Left lobe of liver (tissue), 2 donors: ENCODE data around the gene DHX15. TPM values are rescaled to one million over a fixed set of nuclear protein-coding genes. Genes with fewer than 3 reads are reported as not detected.
"Not testable (repeated sequence)": the region's sequence is repeated elsewhere in the genome, so short reads cannot be mapped to it uniquely, and the experiment has no call there.

Experiments
- ATAC-seq: fragments of 200-7000 bp; cut with Tn5 transposase; one replicate; pipeline ENCODE4 v1.9.1; 2020; ENCODE audit warnings: mild to moderate bottlenecking, moderate library complexity
- DNase-seq: peaks from one replicate; pipeline ENCODE4 v3.0.0-alpha.2; 2020; ENCODE audit warnings: low spot score
- total RNA-seq: library from RNA; stranded (reverse); gene quantifications from one replicate; pipeline ENCODE4 v1.2.1, GENCODE V29; 2021
- donor health status: DM: no; HTN: no; CAD: no; lungs with moderate emphysema.
- donor health status: DM: no; HTN: yes; CAD: no.

The DHX15 gene
- total RNA-seq, 1 donor from 2014 or later, result 29.2 TPM

DNA sequence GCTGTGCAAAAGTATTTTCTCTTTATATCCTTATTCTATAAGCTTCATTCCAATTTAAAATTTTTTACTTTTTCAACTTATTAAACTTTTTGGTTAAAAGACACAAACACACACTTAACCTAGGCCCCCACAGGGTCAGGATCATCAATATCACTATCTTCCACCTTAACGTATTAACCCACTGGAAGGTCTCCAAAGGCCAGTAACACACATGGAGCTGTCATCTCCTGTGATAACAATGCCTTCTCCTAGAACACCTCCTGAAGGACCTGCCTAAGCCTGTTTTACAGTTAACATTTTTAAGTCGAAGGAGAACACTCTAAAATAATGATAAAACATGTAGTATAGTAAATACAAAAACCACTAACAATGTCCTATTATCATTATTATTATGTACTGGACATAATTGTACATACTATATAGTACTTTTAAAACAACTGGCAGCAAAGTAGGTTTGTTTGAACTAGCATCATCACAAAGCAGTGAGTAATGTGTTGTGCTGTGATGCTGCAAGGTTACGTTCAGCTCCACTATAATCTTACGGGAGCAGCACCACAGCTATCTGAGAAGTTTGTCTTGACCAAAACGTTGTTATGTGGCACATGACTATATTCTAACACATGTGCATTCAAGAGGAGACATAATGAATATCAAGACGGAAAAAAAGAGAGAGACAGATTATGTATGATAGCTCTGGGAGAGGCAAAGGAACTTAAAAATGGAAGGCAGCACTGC lies 33.7 kb downstream of the DHX15 start:
- ATAC-seq (no peak), DNase-seq (no peak)

DNA sequence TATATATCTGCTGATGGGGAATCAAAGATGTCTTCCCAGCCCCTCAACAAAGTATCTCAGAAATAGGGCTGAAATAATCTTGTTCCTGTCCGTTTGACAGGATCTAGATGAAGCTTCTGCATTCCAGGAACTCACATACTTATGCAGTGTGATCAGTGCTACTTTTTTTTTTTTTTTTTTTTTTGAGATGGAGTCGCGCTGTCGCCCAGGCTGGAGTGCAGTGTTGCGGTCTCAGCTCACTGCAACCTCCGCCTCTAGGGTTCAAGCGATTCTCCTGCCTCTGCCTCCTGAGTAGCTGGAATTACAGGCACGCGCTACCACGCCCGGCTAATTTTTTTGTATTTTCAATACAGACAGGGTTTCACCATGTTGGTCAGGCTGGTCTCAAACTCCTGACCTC lies 36.4 kb downstream of the DHX15 start:
- no peak for DNase-seq
- no peak for ATAC-seq

GRCh38 chr4:24544208-24544988 lies 40.0 kb downstream of the DHX15 start:
- no peak for DNase-seq
- ATAC-seq, result no peak

- DNase-seq (no peak), ATAC-seq (no peak)
These were observed 47.3 kb downstream of the DHX15 start for GRCh38 chr4:24537025-24537424.

DNA sequence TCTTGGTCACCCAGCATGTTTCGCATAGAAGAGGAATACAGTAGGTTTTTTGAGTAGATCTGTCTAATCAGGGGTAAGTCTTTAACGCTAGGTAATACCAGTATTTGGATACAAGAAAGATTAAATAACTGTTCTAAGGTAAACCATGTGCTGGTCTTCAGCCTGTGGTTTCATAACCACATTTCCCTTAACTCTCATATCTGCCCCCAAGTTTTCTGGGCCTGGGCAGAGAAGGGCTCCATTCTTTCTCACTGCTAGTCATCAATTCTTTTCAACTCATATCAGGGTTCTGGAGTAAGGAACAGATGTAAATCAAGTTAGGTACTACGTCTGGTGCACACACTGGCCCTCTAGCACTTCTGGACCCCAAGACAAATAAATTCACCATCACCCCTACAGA lies 49.0 kb downstream of the DHX15 start:
- no peak for DNase-seq
- no peak for ATAC-seq

GRCh38 chr4:24533364-24533763 lies 51.0 kb downstream of the DHX15 start:
- ATAC-seq, result no peak
- DNase-seq, result no peak

- no peak for ATAC-seq
- DNase-seq, result no peak
These were observed 54.8 kb downstream of the DHX15 start for GRCh38 chr4:24529555-24529954.

DNA sequence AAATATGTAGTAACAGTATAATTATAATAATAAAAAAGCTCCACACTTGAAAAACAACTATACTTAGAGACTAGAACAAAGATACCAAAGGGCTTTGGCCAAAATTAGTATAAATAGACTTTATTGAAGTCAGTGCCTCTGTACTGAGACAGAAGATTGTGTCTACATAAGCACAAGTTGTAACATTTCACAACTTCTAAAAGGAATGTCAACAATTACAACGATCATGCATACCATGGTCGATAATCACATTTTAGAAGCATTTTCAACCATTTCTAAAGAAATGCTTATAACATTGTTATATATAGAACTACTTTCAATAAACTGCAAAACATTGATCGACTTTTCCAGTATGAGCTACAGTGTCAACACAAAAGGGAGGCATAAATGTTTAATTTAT lies 57.0 kb downstream of the DHX15 start:
- DNase-seq (no peak), ATAC-seq (peak; percentile 30)

DNA sequence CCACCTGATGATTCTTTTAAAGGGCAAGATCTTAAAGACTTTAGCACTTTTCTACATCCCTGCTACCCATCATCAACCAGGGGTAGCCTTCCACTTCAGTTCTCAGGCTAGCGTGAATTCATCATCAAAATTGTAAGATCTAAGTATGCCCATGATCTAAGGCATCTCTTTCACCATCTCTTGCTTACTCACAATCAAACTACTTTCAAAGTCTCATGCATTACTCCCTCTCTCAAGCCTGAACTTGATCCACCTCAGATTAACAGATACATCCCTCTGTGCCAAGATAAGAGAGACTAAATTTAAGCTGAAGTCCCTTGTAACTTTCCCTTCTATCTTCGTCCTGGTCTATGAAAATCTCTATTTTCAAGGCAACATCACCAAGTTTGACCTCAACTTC lies 62.8 kb downstream of the DHX15 start:
- no peak for ATAC-seq
- DNase-seq, result no peak

- ATAC-seq (peak; percentile 22), DNase-seq (no peak)
These were observed 64.7 kb downstream of the DHX15 start for GRCh38 chr4:24519649-24520048.

DNA sequence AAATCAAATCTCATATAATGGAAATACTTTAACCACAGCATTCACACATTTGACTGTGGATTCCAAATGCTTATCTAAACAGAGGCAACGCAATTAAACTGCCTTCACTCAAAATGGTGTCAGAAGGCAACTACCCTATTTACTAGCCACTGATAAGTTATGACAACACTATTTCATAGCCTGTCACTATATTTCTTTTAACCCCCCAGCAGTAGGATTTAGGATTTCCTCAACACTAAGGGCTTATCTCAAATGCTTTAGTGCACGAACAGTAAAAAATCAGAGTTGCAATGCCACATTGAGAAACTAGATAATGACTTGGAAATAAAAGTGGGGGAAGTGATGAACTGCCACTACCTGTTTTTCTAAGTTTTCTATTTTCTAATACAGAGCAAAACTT lies 66.7 kb downstream of the DHX15 start:
- no peak for DNase-seq
- no peak for ATAC-seq

- ATAC-seq (no peak), DNase-seq (no peak)
These were observed 67.4 kb downstream of the DHX15 start for GRCh38 chr4:24516926-24517325.

GRCh38 chr4:24515698-24516097 lies 68.7 kb downstream of the DHX15 start:
- ATAC-seq (no peak), DNase-seq (no peak)

DNA sequence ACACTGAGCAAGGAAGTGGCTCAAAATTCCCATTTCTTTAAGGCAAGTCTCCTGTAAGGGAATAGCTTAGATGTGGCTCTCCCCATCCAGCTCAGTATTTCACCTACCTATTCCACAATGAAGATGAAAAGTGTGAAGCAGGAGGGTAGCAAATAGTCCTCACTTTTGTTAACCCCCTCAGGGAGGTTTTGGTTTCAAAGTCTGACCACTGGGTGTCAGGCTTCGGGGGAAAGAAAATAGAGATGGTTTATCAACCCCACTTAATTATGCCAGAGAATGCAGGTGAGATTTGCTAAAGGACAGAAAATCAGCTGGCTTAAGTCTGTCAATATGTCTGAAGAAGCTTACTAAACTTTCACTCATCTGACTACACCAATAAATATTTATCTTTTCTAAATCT lies 69.5 kb downstream of the DHX15 start:
- DNase-seq (no peak), ATAC-seq (no peak)

DNA sequence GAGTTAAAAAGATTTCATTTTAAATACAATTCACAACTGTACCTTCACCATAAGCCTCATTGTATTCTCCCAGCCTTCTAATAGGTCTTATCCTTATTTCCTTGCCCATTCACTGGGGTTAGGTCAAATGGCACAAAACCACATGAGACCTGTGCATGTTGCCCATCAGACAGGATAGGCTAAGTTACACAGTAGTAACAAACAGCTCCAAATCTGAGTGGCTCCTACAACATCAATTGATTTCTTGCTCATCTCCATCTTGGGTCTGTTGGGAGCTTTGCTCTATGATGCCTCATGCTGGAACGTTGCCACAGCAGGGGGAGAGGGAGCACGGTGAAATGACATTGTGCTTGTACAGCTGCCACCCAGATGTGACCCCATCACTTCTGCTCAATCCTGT lies 70.6 kb downstream of the DHX15 start:
- ATAC-seq (no peak), DNase-seq (no peak)

DNA sequence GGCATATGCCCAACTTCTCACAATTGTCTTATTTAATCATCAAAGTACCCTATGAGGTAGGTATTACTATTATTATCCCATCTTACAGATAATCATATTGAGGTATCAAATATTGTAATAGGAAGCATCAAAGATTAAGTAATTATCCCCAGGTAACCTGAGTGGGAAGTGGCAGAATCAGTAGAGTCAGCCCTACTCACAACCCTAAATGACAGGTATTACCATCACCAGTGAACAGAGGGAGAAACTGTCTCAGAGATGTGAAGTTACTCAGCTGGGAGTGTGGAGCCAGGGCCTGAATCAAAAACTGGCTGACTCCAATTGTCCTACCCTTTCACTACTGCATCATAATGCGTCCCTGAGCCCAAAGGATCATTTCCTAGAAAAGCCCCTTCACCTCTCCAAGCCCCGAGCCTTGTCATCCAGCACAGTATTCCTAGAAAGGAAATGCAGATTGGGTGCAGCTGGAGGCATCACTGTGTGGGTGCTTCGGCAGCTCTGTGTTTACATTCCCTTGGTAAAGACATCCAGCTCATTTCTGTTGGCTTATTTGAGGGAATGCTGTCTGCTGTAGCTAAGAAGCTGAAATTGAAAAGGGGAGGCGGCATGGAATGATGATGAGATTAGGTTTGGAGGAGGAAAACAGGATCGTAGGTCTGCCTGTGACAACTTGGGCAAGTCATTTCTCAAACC lies 72.8 kb downstream of the DHX15 start:
- ATAC-seq (no peak), DNase-seq (no peak)

DNA sequence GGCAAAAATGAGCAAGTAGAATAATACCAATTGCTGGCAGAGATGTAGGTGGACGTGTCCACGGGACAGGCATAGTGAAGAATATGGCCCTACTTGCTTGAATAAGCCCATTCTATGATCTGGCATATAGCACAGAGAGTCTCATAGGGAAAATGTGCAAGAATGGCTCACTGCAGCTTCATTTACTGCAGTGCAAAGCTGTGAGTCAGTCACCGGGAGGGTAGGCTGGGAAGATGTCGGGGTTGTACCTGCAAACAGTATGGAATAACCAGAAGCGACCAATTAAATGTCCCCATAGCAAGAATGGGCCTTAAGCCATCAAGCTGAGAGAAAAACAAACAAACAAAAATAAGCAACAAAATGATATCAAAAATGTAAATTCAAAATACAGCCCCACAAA lies 74.3 kb downstream of the DHX15 start:
- DNase-seq, result no peak
- ATAC-seq, result no peak

DNA sequence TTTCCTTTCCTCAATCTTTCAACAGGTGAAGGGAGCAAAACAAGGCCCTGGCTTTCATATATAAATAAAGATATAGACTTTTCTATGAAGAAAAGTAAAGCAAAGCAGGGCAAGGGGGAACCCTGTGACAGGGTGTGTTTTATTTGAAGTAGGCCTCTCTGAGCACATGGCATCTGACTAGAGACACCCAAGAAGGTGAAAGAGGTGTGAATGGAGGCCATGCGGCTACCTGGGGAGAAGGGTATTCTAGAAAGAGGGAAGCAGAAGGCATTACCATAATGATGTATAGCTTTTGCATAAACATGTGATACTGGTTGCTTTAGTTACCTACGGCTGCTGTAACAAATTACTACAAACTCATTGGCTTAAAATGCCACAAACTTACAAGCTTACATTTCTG lies 75.8 kb downstream of the DHX15 start:
- no peak for DNase-seq
- ATAC-seq, result no peak

DNA sequence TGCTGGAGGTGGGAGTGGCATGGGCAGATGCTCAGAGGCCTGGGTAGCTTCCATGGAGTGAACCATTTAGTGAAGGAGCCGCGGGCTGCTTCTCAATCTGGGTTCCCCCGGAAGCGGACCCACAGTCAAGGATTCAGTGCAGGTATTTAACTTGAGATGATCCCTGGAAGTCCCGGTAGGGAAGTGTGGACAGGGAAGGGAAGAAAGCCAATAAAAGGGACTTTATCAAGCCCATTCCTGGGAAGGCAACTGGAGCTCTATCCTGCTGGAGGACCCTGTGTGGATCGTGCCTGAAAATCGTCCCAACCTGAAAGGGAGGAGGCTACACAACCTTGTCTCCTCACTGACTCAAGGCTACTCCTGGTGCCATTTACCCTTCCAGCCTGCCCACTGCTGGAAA lies 76.9 kb downstream of the DHX15 start:
- no peak for DNase-seq
- ATAC-seq, result no peak

DNA sequence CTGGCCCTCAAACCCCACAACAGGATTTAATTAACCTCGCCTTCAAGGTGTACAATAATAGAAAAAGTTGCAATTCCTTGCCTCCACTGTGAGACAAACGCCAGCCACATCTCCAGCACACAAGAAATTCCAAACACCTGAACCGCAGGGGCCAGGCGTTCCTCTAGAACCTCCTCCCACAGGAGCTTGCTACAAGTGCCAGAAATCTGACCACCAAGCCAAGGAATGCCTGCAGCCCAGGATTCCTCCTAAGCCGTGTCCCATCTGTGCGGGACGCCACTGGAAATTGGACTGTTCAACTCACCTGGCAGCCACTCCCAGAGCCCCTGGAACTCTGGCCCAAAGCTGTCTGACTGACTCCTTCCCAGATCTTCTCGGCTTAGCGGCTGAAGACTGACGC lies 81.3 kb downstream of the DHX15 start:
- ATAC-seq, DNase-seq: not testable (repeated sequence)

GRCh38 chr4:24497221-24497620 lies 87.1 kb downstream of the DHX15 start:
- no peak for DNase-seq
- no peak for ATAC-seq

- no peak for ATAC-seq
- DNase-seq, result no peak
These were observed 87.8 kb downstream of the DHX15 start for GRCh38 chr4:24496597-24496996.
